Right atrium auricular region (tissue), 2 donors: ENCODE measurements around the gene TRIOBP. TPM values are rescaled to one million over a fixed set of nuclear protein-coding genes. Genes with fewer than 3 reads are reported as not detected.

ENCODE experiments used
- DNase-seq: peaks from one replicate; pipeline ENCODE4 v3.0.0-alpha.2; 2019; ENCODE audit warnings: low spot score
- H3K27ac ChIP-seq, 2 donors: fragments of 200-600 bp; sonication (generic); 1 replicate in 1 of 2; 2 replicates in 1 of 2; pipeline ENCODE4 v1.5.1; 2016 to 2019
- H3K27me3 ChIP-seq, 2 donors: fragments of 200-600 bp; sonication (generic); one replicate each; pipeline versions ENCODE4 v1.5.1 to v1.6.0; 2017 to 2019
- H3K36me3 ChIP-seq: fragments of 200-600 bp; sonication (generic); one replicate; pipeline ENCODE4 v1.5.1; 2016
- H3K4me1 ChIP-seq, 2 donors: fragments of 200-600 bp; sonication (generic); one replicate each; pipeline versions ENCODE4 v1.5.1 to v1.6.0; 2017 to 2019
- H3K4me3 ChIP-seq, 2 donors: fragments of 200-600 bp; sonication (generic); 1 replicate in 1 of 2; 2 replicates in 1 of 2; pipeline ENCODE4 v1.5.1; 2017 to 2019; ENCODE audit warnings: mild to moderate bottlenecking in 1 of 2, moderate library complexity in 1 of 2
- H3K9me3 ChIP-seq, 2 donors: fragments of 200-600 bp; sonication (generic); one replicate each; pipeline ENCODE4 v1.5.1; 2019
- total RNA-seq, 2 donors: library from RNA; depleted of rRNA; stranded (reverse); fragments of >200 nt; gene quantifications; one replicate each; pipeline ENCODE4 v1.1.0, GENCODE V29; 2016
- TF ChIP-seq, protein P1 (sequence below), 2 donors: fragments of 200-600 bp; sonication (generic); IDR thresholded peaks; one replicate each; pipeline ENCODE4 v1.5.1; 2019; ENCODE audit warnings: antibody characterized with exemption in 2 of 2

TRIOBP gene
- total RNA-seq, 2 donors from 2014 or later, result 108 to 118 TPM

GRCh38 chr22:37728620-37729019 lies 31.8 kb downstream of the TRIOBP start:
- H3K27me3 ChIP-seq, result no peaks in the 10 kb centered on the region
- H3K36me3 ChIP-seq, result no peaks in the 10 kb centered on the region
- H3K9me3 ChIP-seq, result no peaks in the 10 kb centered on the region
- TF ChIP-seq, protein P1, sequence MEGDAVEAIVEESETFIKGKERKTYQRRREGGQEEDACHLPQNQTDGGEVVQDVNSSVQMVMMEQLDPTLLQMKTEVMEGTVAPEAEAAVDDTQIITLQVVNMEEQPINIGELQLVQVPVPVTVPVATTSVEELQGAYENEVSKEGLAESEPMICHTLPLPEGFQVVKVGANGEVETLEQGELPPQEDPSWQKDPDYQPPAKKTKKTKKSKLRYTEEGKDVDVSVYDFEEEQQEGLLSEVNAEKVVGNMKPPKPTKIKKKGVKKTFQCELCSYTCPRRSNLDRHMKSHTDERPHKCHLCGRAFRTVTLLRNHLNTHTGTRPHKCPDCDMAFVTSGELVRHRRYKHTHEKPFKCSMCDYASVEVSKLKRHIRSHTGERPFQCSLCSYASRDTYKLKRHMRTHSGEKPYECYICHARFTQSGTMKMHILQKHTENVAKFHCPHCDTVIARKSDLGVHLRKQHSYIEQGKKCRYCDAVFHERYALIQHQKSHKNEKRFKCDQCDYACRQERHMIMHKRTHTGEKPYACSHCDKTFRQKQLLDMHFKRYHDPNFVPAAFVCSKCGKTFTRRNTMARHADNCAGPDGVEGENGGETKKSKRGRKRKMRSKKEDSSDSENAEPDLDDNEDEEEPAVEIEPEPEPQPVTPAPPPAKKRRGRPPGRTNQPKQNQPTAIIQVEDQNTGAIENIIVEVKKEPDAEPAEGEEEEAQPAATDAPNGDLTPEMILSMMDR (IDR thresholded peaks at IDR 0.05), result no peak
- H3K4me1 ChIP-seq, result peaks cover 0 to 20% of the 10 kb centered on the region in 2 donors
- H3K27ac ChIP-seq, result peak overlapping the region; percentile 13 to 62
- H3K4me3 ChIP-seq, result no peak overlapping the region
- DNase-seq, result no peak

- Histone ChIP-seq H3K27ac (no peak overlapping the region), H3K36me3 (no peaks in the 10 kb centered on the region)
- TF ChIP-seq, protein P1 (IDR thresholded peaks at IDR 0.05), result no peak
These were observed 35.1 kb downstream of the TRIOBP start for GRCh38 chr22:37731804-37732471.

GRCh38 chr22:37732699-37733607 lies 36.1 kb downstream of the TRIOBP start:
- Histone ChIP-seq H3K27ac (no peak overlapping the region), H3K4me1 (peaks cover 0 to 13% of the 10 kb centered on the region in 2 donors), H3K27me3 (no peaks in the 10 kb centered on the region), H3K9me3 (no peaks in the 10 kb centered on the region), H3K36me3 (no peaks in the 10 kb centered on the region), H3K4me3 (no peak overlapping the region)
- TF ChIP-seq, protein P1 (IDR thresholded peaks at IDR 0.05), result no peak
- DNase-seq, result no peak

More at GRCh38 chr22:37731804-37732471, 35.1 kb downstream of the TRIOBP start:
- H3K4me3 ChIP-seq, result no peak overlapping the region
- DNase-seq, result no peak
- H3K27me3 ChIP-seq, result no peaks in the 10 kb centered on the region
- H3K4me1 ChIP-seq, result peaks cover 0 to 20% of the 10 kb centered on the region in 2 donors
- H3K9me3 ChIP-seq, result no peaks in the 10 kb centered on the region

DNA sequence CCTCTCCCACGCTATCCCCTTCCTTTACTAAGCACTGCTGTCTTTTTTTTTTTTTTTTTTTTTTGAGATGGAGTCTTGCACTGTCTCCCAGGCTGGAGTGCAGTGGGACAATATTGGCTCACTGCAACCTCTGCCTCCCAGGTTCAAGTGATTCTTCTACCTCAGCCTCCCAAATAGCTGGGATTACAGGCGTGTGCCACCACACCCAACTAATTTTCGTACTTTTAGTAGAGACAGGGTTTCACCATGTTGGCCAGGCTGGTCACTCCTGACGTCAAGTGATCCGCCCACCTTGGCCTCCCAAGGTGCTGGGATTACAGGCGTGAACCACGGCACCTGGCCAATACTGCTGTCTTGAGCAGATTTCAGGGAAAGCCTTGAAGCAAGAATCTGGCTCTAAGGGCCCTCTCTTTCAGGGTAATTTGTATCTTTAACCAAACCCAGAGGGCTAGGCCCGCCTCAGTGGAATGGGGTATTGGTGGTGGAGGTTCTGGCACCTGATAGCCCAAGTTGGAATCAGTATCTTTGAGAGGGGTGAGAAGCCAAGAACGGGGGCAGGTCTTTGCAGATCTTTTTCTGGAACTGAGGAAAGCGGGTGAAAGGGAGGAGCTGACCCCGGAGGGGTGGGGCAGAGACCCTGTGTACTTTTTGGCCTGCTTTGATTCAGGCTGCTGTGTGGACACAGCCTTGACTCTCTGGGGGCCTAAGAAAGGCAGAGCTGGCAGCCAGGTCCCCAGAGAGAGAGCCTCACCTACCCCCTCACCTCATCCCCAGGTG lies 37.0 kb downstream of the TRIOBP start:
- Histone ChIP-seq H3K4me3 (no peak overlapping the region), H3K27me3 (no peaks in the 10 kb centered on the region), H3K36me3 (no peaks in the 10 kb centered on the region), H3K9me3 (no peaks in the 10 kb centered on the region), H3K27ac (no peak overlapping the region), H3K4me1 (peaks cover 0 to 9% of the 10 kb centered on the region in 2 donors)
- no peak for DNase-seq
- TF ChIP-seq, protein P1 (IDR thresholded peaks at IDR 0.05), result no peak

- H3K4me1 ChIP-seq, result peaks cover 0 to 14% of the 10 kb centered on the region in 2 donors
- no peak overlapping the region for H3K4me3 ChIP-seq
- TF ChIP-seq, protein P1 (IDR thresholded peaks at IDR 0.05), result no peak
- H3K27ac ChIP-seq, result no peak overlapping the region
- no peak for DNase-seq
- H3K9me3 ChIP-seq, result no peaks in the 10 kb centered on the region
- no peaks in the 10 kb centered on the region for H3K36me3 ChIP-seq
- H3K27me3 ChIP-seq, result no peaks in the 10 kb centered on the region
These were observed 37.5 kb downstream of the TRIOBP start for GRCh38 chr22:37734402-37734700.
